Stimulated activated CD8-positive, alpha-beta memory T cell treated with anti-CD3 and anti-CD28 coated beads, Interleukin-12 subunit alpha, Interleukin-12 subunit beta, amount 100 ng/mL, for 24 hours (primary cell): Measurements from ENCODE around the gene BNC2.

Experiments
- DNase-seq: peaks from one replicate; pipeline ENCODE4 v3.0.0-alpha.2; 2020; ENCODE audit errors: extremely low read depth

The BNC2 gene

DNA sequence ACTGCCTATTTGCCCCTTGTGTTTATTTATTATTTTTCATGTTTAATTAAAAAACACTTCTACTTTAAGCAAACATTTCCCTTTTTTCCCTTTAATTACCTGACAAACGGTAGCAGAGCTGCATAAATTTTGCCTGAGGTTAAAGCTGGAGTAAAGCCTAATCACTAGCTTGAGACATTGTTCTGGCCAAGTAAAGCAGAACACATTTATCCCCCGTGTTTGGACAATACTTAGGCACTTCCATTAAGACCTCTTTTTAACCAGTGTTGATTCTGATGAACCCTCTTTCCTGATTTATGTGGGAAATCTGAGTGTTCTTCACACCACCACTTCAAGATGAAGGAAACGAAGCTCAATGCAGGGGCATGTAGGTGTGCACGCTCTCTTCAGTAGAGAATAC is 54.5 kb downstream of the BNC2 start:
- DNase-seq = no peak

DNA sequence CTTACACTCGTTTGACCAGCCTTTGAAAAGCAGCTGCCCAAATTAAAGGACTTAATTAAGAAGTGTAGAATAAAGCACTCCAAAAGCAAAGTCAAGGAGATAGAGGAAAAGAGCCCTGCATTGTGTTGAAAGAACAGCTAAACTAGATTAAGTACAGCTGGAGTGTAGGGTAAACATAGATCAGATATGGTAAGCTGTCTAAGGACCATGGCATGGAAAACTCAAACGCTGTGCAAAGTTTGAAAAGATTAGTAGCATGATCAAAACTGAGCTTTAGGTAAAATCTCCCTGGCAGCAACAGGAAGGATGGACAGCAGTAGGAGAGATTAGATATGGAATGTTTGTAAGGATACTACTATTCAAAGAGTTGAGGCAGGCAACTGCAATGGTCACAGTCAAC is 55.4 kb downstream of the BNC2 start:
- no peak for DNase-seq

GRCh38 chr9:16813838-16814237 is 56.6 kb downstream of the BNC2 start:
- no peak for DNase-seq

GRCh38 chr9:16811987-16812685 is 58.3 kb downstream of the BNC2 start:
- no peak for DNase-seq

DNA sequence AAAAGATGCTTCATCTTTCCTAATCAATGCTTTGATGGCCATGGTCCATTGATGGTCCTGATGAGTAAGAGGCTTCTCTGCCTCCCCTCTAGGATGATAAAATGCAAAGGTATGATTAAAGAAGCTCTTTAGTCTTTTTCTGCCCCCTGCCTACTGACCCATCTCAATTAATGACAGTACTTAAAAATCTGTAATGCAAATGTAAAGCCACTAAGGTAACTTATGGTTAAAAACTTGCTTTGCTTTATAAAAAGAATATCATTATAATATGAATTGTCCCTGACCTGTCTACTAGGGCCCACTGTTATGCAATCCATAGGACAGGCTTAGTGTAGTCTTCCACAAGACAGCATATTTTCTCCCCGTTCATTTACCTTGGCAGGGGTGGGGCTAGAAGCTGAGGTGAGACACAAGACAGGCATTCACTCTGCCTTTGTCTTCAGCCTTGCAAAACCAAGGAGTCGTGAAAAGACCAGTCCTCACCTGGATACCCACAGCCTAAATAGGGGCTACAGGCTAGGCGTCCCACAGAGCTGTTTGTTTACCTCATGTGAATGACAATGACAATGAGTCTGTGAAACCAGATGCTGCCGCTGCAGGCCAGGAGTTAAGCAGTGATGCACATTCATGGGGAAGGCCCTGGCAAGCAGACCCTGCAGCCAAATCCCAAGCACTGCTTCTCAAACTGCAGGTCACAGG is 60.4 kb downstream of the BNC2 start:
- no peak for DNase-seq

- no peak for DNase-seq
Measured at GRCh38 chr9:16806674-16807073, 63.8 kb downstream of the BNC2 start.

DNA sequence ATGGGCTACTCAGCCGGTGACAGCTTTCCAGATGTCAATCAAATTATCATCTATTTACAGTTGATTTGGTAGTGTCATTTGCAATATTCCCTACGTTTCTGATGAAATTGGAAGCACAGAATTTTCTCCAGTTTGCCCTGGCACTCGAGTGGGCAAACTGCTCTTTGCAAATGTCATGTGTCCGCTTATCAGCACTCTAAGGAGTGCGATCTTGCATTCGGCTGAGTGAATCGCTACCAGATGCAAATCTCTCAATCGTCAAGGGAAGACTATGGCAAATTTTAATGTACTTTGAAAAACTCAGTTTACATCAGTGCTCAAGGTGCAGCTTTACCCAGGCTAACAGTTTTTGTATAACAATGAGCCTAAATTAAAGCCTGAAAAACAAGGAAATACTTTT is 66.8 kb downstream of the BNC2 start:
- DNase-seq = no peak

DNA sequence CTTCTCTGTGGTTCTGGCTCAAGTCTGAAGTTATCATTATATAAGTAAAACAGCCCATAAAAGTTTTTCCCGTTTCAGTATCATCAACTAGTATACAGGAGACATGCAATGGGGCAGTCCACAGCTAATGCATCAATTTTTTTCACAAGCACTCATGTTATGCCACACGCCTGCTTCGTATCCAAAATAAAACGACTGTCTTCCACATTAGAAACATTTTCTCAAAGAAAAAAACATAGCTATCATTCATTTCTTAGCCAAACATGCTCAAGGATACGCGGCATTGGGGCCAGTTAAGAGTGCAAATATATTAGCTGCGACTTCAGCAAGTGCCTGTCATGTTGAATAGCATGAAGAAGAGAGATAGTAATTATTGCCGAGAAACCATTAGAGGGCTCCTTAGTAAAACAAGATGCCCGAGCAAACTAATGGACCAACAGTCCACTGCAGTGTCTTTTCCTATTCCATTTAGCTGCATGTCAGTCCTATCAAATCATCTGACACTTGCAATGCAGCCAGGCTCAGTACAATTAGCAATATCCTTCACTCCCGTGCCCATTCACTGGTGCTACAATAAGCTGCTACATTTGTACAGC is 68.5 kb downstream of the BNC2 start:
- no peak for DNase-seq

DNA sequence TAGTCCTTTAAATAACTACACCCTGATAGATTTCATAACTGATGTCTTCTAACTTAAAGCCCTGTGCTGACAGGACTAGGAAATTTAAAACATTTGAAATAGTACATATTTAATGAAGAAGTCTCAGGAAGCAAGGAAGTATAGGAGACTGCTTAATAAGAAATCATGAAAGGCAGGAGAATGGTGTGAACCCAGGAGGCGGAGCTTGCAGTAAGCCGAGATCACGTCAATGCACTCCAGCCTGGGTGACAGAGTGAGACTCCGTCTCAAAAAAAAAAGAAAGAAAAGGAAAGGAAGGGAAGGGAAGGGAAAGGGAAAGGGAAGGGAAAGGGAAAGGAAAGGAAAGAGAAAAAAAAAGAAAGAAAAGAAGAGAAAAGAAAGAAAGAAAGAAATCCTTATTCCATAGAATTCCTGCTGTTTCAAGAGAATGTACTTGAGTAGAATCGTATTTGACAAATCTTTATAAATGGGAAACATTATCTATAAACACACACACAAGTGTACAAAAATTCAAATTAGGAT is 74.1 kb downstream of the BNC2 start:
- DNase-seq = no peak

- no peak for DNase-seq
Measured at GRCh38 chr9:16794871-16795639, 75.4 kb downstream of the BNC2 start.

DNA sequence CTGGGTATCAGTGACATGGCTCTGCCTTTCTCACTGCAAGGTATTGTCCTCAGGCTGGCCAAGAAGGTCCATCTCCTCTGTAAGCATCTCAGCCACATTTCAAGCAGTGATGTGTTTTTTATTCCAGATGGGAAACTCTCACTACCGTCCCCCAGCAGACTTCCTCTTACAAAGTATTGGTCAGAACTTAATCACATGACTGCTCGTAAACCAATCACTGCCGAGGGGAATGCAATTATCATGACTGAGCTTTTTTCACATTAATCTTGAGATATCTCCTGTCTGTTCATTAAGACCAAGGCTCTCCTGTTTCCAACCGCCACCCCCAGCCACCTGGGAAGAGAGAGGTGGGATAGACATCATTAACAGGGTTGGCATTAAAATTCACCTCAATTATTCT is 76.4 kb downstream of the BNC2 start:
- no peak for DNase-seq

GRCh38 chr9:16787724-16788123 is 82.7 kb downstream of the BNC2 start:
- no peak for DNase-seq

- no peak for DNase-seq
Measured at GRCh38 chr9:16784002-16784401, 86.5 kb downstream of the BNC2 start.

- no peak for DNase-seq
Measured at GRCh38 chr9:16782490-16782889, 88.0 kb downstream of the BNC2 start.

GRCh38 chr9:16775330-16775729 is 95.1 kb downstream of the BNC2 start:
- no peak for DNase-seq

- DNase-seq = no peak
Measured at GRCh38 chr9:16773617-16774016, 96.9 kb downstream of the BNC2 start.

- DNase-seq = no peak
Measured at GRCh38 chr9:16773116-16773515, 97.4 kb downstream of the BNC2 start.

GRCh38 chr9:16771356-16771755 is 99.1 kb downstream of the BNC2 start:
- no peak for DNase-seq

DNA sequence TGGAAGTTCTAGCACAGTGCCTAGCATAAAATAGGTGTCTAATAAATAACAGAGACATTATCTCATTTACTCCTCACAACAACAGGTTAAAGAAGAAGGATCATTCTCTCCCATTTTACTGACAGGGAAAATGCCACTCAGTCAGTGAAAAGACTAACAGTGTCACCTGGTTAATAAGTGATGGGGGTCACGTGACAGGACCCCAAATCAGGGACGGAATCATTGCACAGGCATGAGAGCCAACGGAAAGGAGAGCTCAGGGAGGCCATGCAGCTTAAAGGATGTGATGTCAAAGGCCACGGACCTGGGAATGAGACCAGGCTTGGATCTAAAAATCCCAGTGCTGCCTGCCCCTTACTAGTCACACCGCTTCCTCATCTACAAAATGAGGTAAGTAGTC is 101.2 kb downstream of the BNC2 start:
- no peak for DNase-seq

- no peak for DNase-seq
Measured at GRCh38 chr9:16768816-16769215, 101.7 kb downstream of the BNC2 start.

DNA sequence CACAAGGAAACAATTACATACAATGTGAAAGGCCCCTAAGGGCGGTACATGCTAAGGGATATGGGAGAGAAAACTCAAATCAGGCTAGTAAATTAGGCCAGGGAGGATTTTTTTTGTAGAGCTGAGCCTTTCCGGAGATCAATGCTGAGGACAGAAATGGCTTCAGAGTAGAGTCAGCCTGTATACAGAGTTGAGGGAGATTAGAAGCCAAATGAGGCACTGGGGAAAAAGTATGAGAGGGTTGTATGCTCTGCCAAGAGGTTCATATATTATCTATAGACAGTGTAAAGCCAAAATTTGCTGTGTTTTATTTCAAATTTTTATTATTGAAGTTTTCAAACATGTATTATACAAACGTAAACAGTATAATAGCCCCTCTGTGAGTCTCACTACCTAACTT is 103.1 kb downstream of the BNC2 start:
- DNase-seq = no peak

DNA sequence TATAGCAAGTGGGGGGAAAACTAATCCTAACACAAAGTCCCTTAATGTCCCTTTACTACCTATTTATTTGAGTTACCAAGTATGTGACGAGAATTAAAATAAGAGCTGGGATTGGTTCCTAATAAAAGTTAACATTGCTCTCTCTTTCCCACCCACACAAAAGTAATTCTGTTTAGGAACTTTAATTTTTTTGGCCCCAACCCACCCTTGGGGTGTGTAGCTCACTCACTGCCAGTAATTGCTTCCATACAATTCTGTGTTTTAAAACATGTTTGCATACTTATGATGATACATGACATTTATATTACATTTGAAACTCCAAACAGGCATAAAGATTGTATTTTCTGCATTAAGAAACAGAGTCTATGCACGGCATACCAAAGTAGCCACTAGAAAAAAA is 106.5 kb downstream of the BNC2 start:
- DNase-seq = no peak
